ENCODE measurements around the gene CTNNA3. TPM values are rescaled to one million over a fixed set of nuclear protein-coding genes. Genes with fewer than 3 reads are reported as not detected.

CTNNA3 gene
- polyA plus RNA-seq, 3 donors: 0.05 to 0.09 TPM; not detected in 1

- H3K27ac ChIP-seq (ENCODE audit: low read depth, low read length): no peak overlapping the region
Observed at GRCh38 chr10:66746246-66746645, 949.7 kb downstream of the CTNNA3 start.

- H3K27ac ChIP-seq (ENCODE audit: low read depth, low read length): no peak overlapping the region
- 78 to 80% (median 80%) methylated on average over 2 of the region's 2 CpGs for WGBS, 3 donors
Observed at GRCh38 chr10:66744915-66745314, 951.1 kb downstream of the CTNNA3 start.

GRCh38 chr10:66737241-66737640, 958.8 kb downstream of the CTNNA3 start:
- no peak overlapping the region for H3K27ac ChIP-seq (ENCODE audit: low read depth, low read length)

DNA sequence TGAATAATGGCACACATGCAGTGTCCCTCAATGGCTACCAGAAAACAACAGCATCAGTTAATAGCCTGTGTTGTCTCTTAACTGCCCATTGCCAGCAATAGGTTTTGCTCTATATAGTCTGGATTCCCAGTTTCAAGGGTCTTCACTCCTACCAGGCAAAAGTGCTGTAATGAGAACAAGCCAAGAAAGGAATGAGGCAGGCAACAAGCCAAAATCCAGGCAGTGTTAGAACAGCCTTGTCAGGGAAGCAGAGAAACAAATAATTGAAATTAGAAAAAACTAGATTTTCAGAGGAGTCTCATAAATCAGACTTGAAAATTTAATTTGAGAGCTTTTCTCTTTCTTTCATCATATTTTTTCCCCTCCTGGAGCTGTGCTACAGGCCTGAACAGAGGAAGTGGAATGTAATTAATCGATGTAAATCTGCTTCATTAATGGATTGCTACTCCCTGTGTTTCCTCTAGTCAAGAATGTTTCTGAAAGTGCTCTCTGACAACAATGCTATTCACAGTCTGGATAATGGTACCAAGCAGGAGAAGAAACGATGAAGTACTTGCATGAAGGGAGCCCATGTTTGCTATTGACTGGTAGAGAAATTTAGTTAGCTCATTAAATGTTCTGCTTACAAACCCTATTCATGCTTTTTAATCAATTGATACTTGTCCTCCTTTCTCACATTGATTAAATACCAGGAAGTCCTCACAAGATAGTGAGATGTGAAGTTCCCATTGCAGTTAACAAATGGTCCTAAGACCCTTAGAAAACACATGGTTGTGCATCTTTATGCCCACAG, 972.2 kb downstream of the CTNNA3 start:
- H3K27ac ChIP-seq (ENCODE audit: low read depth, low read length): no peak overlapping the region
- 60 to 64% (median 60%) methylated on average over 2 of the region's 2 CpGs for WGBS, 3 donors

More at GRCh38 chr10:66737241-66737640, 958.8 kb downstream of the CTNNA3 start:
- 86 to 94% (median 88%) methylated on average over 2 of the region's 2 CpGs for WGBS, 3 donors

- H3K27ac ChIP-seq (ENCODE audit: low read depth, low read length): no peak overlapping the region
- WGBS, 3 donors: 76 to 88% (median 79%) methylated on average over 1 of the region's 1 CpG
Observed at GRCh38 chr10:66719483-66719882, 976.5 kb downstream of the CTNNA3 start.

GRCh38 chr10:66717231-66717981, 978.6 kb downstream of the CTNNA3 start:
- no peak overlapping the region for H3K27ac ChIP-seq (ENCODE audit: low read depth, low read length)
- WGBS, 3 donors: 54 to 72% (median 71%) methylated on average over 8 of the region's 8 CpGs

DNA sequence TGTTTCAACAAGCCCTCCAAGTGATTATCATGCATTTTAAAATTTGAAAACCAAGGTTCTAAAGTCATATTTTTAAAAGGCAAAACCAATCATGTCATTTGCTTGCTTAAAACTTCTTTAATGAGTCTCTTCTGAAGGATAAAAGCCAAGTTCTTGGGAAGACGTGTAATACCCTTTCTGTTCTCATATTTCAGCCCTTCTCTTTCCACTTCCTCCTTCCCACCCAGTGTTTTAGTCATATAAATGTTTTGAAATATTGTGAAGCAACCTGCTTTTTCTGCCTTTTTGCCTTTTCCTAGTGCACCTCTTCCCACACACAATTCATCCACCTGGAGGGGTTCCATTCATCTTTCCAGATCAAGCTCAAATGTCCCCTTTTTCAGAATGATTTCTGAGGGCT, 981.3 kb downstream of the CTNNA3 start:
- H3K27ac ChIP-seq (ENCODE audit: low read depth, low read length): no peak overlapping the region
- WGBS, 3 donors: 24 to 66% (median 39%) methylated on average over 1 of the region's 1 CpG

- WGBS, 3 donors: 83 to 87% (median 85%) methylated on average over 1 of the region's 1 CpG
- H3K27ac ChIP-seq (ENCODE audit: low read depth, low read length): no peak overlapping the region
Observed at GRCh38 chr10:66713387-66713786, 982.6 kb downstream of the CTNNA3 start.

- no peak overlapping the region for H3K27ac ChIP-seq (ENCODE audit: low read depth, low read length)
- 77 to 90% (median 82%) methylated on average over 1 of the region's 1 CpG for WGBS, 3 donors
Observed at GRCh38 chr10:66698069-66698468, 997.9 kb downstream of the CTNNA3 start.

DNA sequence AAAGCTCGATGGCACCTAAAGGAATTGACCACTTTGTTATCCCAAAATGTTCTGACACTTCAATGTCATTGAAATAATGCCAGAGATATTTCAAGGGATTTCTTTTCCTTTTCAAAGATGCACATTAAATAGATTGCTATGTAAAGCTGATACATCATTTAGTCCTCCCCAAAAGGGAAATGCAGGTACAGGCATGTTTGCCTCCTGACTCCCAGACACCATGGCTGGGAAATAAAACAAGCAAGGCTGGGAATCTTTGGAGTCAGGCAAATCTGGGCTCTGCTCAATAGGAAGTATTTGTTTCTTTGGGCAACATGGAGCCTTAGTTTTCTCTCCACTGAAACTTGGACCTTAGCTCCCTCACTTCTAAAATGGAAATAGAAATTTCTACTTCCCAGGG, 1000.9 kb downstream of the CTNNA3 start:
- no peak overlapping the region for H3K27ac ChIP-seq (ENCODE audit: low read depth, low read length)
- 44 to 87% (median 80%) methylated on average over 1 of the region's 1 CpG for WGBS, 3 donors

DNA sequence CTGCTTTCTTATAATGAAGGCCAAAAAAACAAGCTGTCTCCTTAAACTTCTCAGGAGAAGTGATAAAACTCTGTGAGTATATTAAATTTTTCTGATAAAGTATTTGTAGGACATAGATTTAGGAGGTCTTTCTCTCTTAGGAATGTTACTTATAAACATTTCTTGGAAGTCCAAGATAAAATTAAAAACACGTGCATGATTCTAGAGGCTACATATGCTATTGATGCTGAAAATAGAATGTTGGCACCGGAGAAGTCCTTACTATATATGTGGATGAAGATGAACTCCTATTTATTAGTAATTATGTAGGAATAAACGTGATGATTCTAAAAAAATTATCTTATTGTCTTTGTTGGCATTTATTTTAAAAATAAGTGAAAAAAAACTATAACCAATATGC, 1011.4 kb downstream of the CTNNA3 start:
- 52 to 68% (median 59%) methylated on average over 3 of the region's 3 CpGs for WGBS, 3 donors
- no peak overlapping the region for H3K27ac ChIP-seq (ENCODE audit: low read depth, low read length)

GRCh38 chr10:66680886-66681285, 1015.1 kb downstream of the CTNNA3 start:
- no peak overlapping the region for H3K27ac ChIP-seq (ENCODE audit: low read depth, low read length)
- WGBS, 3 donors: 81 to 96% (median 92%) methylated on average over 1 of the region's 1 CpG

- 85 to 92% (median 89%) methylated on average over 3 of the region's 3 CpGs for WGBS, 3 donors
- H3K27ac ChIP-seq (ENCODE audit: low read depth, low read length): no peak overlapping the region
Observed at GRCh38 chr10:66678521-66678920, 1017.5 kb downstream of the CTNNA3 start.

DNA sequence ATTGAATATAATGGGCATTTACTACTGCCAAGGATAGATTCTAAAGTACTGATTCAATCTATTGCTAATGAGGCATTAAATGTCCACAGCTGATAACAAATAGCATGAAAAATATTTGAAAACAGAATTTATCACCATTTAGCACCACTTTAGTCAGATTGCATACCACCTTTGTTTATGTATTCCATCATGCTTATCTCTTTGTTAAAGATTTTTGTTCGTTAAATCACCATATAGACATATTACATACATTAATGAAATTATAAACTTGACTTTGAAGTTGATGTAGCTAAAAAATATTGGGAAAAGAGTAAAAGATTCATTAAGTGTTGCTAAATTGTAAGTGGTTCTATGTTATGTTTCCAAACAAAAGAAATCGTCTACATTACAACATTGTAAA, 1022.9 kb downstream of the CTNNA3 start:
- H3K27ac ChIP-seq (ENCODE audit: low read depth, low read length): no peak overlapping the region
- 58 to 72% (median 67%) methylated on average over 2 of the region's 2 CpGs for WGBS, 3 donors

DNA sequence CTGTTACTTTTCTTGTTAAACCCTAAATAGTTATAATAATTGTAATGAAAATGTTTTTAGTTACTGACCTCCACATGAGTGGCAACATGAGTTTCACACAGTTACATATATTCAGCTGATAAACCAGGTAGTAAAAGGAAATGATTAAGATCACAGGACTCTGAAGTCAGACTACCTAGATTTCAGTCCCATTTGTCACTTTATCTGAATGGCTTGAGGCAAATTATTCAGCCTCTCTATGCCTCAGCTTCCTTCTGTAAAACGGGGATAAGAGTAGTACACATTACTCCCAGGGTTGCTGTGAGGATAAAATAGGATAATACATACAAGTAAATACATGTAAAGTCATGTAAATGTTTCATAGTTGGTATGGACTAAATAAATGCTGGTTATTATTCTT, 1024.4 kb downstream of the CTNNA3 start:
- H3K27ac ChIP-seq (ENCODE audit: low read depth, low read length): no peak overlapping the region
- WGBS, 3 donors: 50 to 61% (median 58%) methylated on average over 1 of the region's 1 CpG

DNA sequence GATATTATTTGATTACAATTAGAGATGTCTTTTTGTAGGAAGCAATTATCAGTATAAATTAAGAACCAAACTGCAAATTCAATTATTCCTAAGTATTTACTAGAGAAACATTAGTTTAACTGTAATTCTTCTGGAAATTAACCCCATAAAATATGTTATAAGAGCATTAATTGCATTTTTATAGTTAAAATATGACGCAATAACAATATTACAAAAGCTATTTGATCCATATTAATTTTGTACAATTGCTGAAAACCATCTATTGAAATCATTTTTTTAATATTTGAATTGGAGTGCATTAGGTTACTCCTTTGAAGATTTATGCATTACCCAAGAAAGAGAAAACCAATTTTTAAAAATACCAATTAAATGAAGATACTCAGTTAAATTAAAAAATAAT, 1024.9 kb downstream of the CTNNA3 start:
- 76 to 88% (median 78%) methylated on average over 1 of the region's 1 CpG for WGBS, 3 donors
- H3K27ac ChIP-seq (ENCODE audit: low read depth, low read length): no peak overlapping the region

- H3K27ac ChIP-seq (ENCODE audit: low read depth, low read length): no peak overlapping the region
Observed at GRCh38 chr10:66656499-66656898, 1039.5 kb downstream of the CTNNA3 start.

- H3K27ac ChIP-seq (ENCODE audit: low read depth, low read length): no peak overlapping the region
- WGBS, 3 donors: 21 to 81% (median 36%) methylated on average over 1 of the region's 1 CpG
Observed at GRCh38 chr10:66654861-66655260, 1041.1 kb downstream of the CTNNA3 start.

DNA sequence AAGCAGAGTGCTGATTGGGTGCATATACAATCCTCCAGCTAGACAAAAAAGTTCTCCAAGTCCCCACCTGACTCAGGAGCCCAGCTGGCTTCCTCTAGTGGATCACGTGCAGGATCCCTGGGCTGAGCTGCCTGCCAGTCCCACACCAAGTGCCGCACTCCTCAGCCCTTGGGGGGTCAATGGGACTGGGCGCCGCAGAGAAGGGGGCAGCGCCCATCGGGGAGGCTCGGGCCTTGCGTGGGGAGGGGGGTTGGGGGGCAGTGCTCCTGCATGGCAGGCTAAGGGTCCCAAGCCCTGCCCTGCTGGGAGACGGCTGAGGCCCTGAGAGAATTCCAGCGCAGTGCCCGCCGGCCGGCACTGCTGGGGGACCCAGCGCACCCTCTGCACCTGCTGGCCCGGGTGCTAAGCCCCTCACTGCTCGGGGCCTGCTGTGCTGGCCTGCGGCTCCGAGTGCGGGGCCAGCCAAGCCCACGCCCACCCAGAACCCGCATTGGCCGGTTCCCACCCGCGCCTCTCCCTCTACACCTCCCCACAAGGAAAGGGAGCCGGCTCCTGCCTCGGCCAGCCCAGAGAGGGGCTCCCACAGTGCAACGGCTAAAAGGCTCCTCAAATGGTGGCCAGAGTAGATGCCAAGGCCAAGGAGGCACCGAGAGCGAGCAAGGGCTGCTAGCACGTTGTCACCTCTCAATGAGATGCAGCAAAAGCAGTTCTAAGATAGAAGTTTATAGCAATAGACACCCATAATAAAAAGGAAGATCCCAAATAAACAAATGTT, 1044.5 kb downstream of the CTNNA3 start:
- 89 to 93% (median 92%) methylated on average over 24 to 30 of the region's 30 CpGs for WGBS, 3 donors
- H3K27ac ChIP-seq (ENCODE audit: low read depth, low read length): no peak overlapping the region

Data from adipose tissue (tissue), 3 donors.